ENCODE data around the gene FAHD1. TPM values are rescaled to one million over a fixed set of nuclear protein-coding genes. Genes with fewer than 3 reads are reported as not detected.
"Not testable (repeated sequence)": the region's sequence is repeated elsewhere in the genome, so short reads cannot be mapped to it uniquely, and the experiment has no call there.

The FAHD1 gene
- polyA plus RNA-seq, 2 donors, result 26.6 to 40.5 TPM

- H3K27ac ChIP-seq (ENCODE audit: low read depth in 2 of 2, low read length in 1 of 2), result no peak overlapping the region
- H3K36me3 ChIP-seq (ENCODE audit: control insufficient read depth in 2 of 2, insufficient read depth in 2 of 2, low read length in 1 of 2), result peaks cover 0 to 21% of the 10 kb centered on the region in 2 donors
- peaks cover 0 to 3% of the 10 kb centered on the region in 2 donors for H3K4me1 ChIP-seq (ENCODE audit: control insufficient read depth in 2 of 2, insufficient read depth in 2 of 2, low read length in 1 of 2)
- no peaks in the 10 kb centered on the region for H3K27me3 ChIP-seq (ENCODE audit: control insufficient read depth in 1 of 2, insufficient read depth in 2 of 2, low read length in 2 of 2)
- peaks cover 0 to 5% of the 10 kb centered on the region in 2 donors for H3K9me3 ChIP-seq (ENCODE audit: control insufficient read depth in 2 of 2, insufficient read depth in 1 of 2, low read depth in 1 of 2, low read length in 1 of 2)
- 41 to 57% methylated on average over 18 of the region's 18 CpGs for WGBS, 2 donors
- H3K4me3 ChIP-seq (ENCODE audit: low read depth in 1 of 2, low read length in 2 of 2), result no peak overlapping the region
Observed at GRCh38 chr16:1794221-1794871, 32.7 kb upstream of the FAHD1 start.

DNA sequence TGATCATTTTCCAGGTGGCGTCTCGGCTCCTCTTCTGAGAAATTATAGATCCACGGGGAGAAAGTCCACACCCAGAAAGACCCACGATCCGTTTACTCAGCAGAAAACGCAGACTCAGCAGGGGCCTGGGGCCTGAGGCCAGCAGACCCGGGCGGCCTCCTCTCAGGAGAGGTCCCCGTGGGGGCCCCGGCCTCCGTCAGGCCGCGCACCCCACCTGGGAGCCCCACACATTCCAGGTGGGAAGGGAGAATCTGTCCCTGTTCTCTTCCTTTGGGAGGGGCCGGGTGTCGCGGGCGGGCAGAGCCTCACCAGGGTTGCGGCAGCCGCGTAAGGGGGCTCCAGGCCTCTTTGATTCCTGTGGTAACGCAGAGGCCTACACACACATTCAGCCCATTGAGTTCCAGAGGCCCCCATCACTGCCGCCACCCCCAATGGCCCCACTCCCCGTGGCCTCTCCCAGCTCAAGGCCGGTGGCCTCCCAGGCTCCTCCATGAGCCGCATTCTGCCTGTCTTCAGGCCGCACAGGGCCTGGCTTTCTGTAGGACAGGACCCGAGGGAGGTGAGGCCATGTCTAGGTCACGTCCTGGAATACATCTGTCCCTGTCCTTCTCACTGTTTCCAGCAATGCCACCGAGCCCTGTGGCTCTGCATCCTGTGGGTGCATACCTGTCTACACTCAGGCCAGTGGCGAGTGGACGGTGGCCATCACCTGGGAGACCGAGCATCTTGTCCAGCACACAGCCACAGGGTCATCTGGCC is 31.9 kb upstream of the FAHD1 start:
- H3K9me3 ChIP-seq (ENCODE audit: control insufficient read depth in 2 of 2, insufficient read depth in 1 of 2, low read depth in 1 of 2, low read length in 1 of 2), result peaks cover 0 to 5% of the 10 kb centered on the region in 2 donors
- H3K4me1 ChIP-seq (ENCODE audit: control insufficient read depth in 2 of 2, insufficient read depth in 2 of 2, low read length in 1 of 2), result no peaks in the 10 kb centered on the region
- H3K4me3 ChIP-seq (ENCODE audit: low read depth in 1 of 2, low read length in 2 of 2), result no peak overlapping the region
- no peak overlapping the region for H3K27ac ChIP-seq (ENCODE audit: low read depth in 2 of 2, low read length in 1 of 2)
- H3K36me3 ChIP-seq (ENCODE audit: control insufficient read depth in 2 of 2, insufficient read depth in 2 of 2, low read length in 1 of 2), result peaks cover 0 to 16% of the 10 kb centered on the region in 2 donors
- no peaks in the 10 kb centered on the region for H3K27me3 ChIP-seq (ENCODE audit: control insufficient read depth in 1 of 2, insufficient read depth in 2 of 2, low read length in 2 of 2)
- 74 to 87% methylated on average over 27 to 32 of the region's 32 CpGs for WGBS, 2 donors

- WGBS, 2 donors, result 75 to 81% methylated on average over 5 of the region's 5 CpGs
- H3K27ac ChIP-seq (ENCODE audit: low read depth in 2 of 2, low read length in 1 of 2); H3K4me1 ChIP-seq (ENCODE audit: control insufficient read depth in 2 of 2, insufficient read depth in 2 of 2, low read length in 1 of 2); H3K27me3 ChIP-seq (ENCODE audit: control insufficient read depth in 1 of 2, insufficient read depth in 2 of 2, low read length in 2 of 2); H3K9me3 ChIP-seq (ENCODE audit: control insufficient read depth in 2 of 2, insufficient read depth in 1 of 2, low read depth in 1 of 2, low read length in 1 of 2); H3K4me3 ChIP-seq (ENCODE audit: low read depth in 1 of 2, low read length in 2 of 2); H3K36me3 ChIP-seq (ENCODE audit: control insufficient read depth in 2 of 2, insufficient read depth in 2 of 2, low read length in 1 of 2): not testable (repeated sequence)
Observed at GRCh38 chr16:1799263-1799662, 27.7 kb upstream of the FAHD1 start.

GRCh38 chr16:1800701-1801100 is 26.3 kb upstream of the FAHD1 start:
- 75 to 76% methylated on average over 10 of the region's 10 CpGs for WGBS, 2 donors
- Histone ChIP-seq H3K4me3 (ENCODE audit: low read depth in 1 of 2, low read length in 2 of 2) (no peak overlapping the region), H3K27ac (ENCODE audit: low read depth in 2 of 2, low read length in 1 of 2) (no peak overlapping the region), H3K4me1 (ENCODE audit: control insufficient read depth in 2 of 2, insufficient read depth in 2 of 2, low read length in 1 of 2) (no peaks in the 10 kb centered on the region), H3K36me3 (ENCODE audit: control insufficient read depth in 2 of 2, insufficient read depth in 2 of 2, low read length in 1 of 2) (no peaks in the 10 kb centered on the region), H3K9me3 (ENCODE audit: control insufficient read depth in 2 of 2, insufficient read depth in 1 of 2, low read depth in 1 of 2, low read length in 1 of 2) (peaks cover 0 to 5% of the 10 kb centered on the region in 2 donors), H3K27me3 (ENCODE audit: control insufficient read depth in 1 of 2, insufficient read depth in 2 of 2, low read length in 2 of 2) (no peaks in the 10 kb centered on the region)

DNA sequence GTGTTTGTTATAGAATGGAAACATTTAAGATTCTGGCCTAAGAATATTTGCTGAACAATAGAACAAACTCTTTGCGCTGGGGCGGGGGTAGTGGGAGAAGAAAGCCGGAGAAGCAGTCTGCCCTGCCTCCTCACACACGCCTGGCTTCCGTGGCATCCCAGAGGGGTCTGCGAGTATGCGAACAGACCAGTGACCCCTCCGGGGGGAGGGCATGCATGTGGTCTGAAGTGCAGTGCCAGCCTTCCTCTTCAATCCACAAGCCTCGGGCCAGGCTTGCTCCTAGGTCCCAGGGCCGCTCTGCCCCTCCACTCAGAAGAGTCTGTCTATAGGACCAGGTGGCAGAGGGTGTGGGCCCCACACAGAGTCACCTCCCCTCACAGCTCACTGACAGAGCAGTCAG is 19.4 kb upstream of the FAHD1 start:
- Histone ChIP-seq H3K4me1 (ENCODE audit: control insufficient read depth in 2 of 2, insufficient read depth in 2 of 2, low read length in 1 of 2) (no peaks in the 10 kb centered on the region), H3K27me3 (ENCODE audit: control insufficient read depth in 1 of 2, insufficient read depth in 2 of 2, low read length in 2 of 2) (no peaks in the 10 kb centered on the region), H3K36me3 (ENCODE audit: control insufficient read depth in 2 of 2, insufficient read depth in 2 of 2, low read length in 1 of 2) (peaks cover 4 to 24% of the 10 kb centered on the region in 2 donors), H3K9me3 (ENCODE audit: control insufficient read depth in 2 of 2, insufficient read depth in 1 of 2, low read depth in 1 of 2, low read length in 1 of 2) (no peaks in the 10 kb centered on the region), H3K4me3 (ENCODE audit: low read depth in 1 of 2, low read length in 2 of 2) (no peak overlapping the region), H3K27ac (ENCODE audit: low read depth in 2 of 2, low read length in 1 of 2) (no peak overlapping the region)
- 90 to 91% methylated on average over 10 of the region's 10 CpGs for WGBS, 2 donors

DNA sequence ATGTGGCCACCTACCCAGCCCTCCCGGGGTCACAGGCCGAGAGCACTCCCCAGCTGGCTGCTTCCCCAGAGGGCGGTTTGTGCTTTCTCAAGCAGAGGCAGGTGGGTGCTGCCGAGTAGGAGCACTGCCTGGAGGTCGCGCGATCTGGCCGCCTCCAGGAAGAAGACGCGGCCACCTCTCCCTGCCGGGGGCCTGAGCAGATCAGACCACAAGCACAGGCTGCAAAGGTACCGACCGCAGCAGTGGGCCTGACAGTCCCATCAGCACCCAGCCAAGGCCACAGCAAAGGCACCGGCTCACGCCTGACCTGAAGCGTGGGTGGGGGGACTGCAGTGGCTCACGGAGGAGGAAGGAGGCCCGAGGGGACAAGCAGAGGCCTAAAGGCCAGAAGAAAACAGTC is 18.3 kb upstream of the FAHD1 start:
- WGBS, 2 donors, result 81 to 88% methylated on average over 18 of the region's 18 CpGs
- Histone ChIP-seq H3K36me3 (ENCODE audit: control insufficient read depth in 2 of 2, insufficient read depth in 2 of 2, low read length in 1 of 2) (peaks cover 4 to 24% of the 10 kb centered on the region in 2 donors), H3K4me1 (ENCODE audit: control insufficient read depth in 2 of 2, insufficient read depth in 2 of 2, low read length in 1 of 2) (no peaks in the 10 kb centered on the region), H3K9me3 (ENCODE audit: control insufficient read depth in 2 of 2, insufficient read depth in 1 of 2, low read depth in 1 of 2, low read length in 1 of 2) (no peaks in the 10 kb centered on the region), H3K27me3 (ENCODE audit: control insufficient read depth in 1 of 2, insufficient read depth in 2 of 2, low read length in 2 of 2) (no peaks in the 10 kb centered on the region), H3K27ac (ENCODE audit: low read depth in 2 of 2, low read length in 1 of 2) (no peak overlapping the region), H3K4me3 (ENCODE audit: low read depth in 1 of 2, low read length in 2 of 2) (no peak overlapping the region)

- no peaks in the 10 kb centered on the region for H3K9me3 ChIP-seq (ENCODE audit: control insufficient read depth in 2 of 2, insufficient read depth in 1 of 2, low read depth in 1 of 2, low read length in 1 of 2)
- H3K27me3 ChIP-seq (ENCODE audit: control insufficient read depth in 1 of 2, insufficient read depth in 2 of 2, low read length in 2 of 2), result no peaks in the 10 kb centered on the region
- H3K4me1 ChIP-seq (ENCODE audit: control insufficient read depth in 2 of 2, insufficient read depth in 2 of 2, low read length in 1 of 2), result no peaks in the 10 kb centered on the region
- peaks cover 4 to 24% of the 10 kb centered on the region in 2 donors for H3K36me3 ChIP-seq (ENCODE audit: control insufficient read depth in 2 of 2, insufficient read depth in 2 of 2, low read length in 1 of 2)
- no peak overlapping the region for H3K4me3 ChIP-seq (ENCODE audit: low read depth in 1 of 2, low read length in 2 of 2)
- 70 to 82% methylated on average over 27 to 28 of the region's 28 CpGs for WGBS, 2 donors
- H3K27ac ChIP-seq (ENCODE audit: low read depth in 2 of 2, low read length in 1 of 2), result no peak overlapping the region
Observed at GRCh38 chr16:1809281-1809801, 17.7 kb upstream of the FAHD1 start.

- WGBS, 2 donors, result 91 to 96% methylated on average over 16 of the region's 16 CpGs
- H3K4me1 ChIP-seq (ENCODE audit: control insufficient read depth in 2 of 2, insufficient read depth in 2 of 2, low read length in 1 of 2), result no peaks in the 10 kb centered on the region
- H3K27me3 ChIP-seq (ENCODE audit: control insufficient read depth in 1 of 2, insufficient read depth in 2 of 2, low read length in 2 of 2), result no peaks in the 10 kb centered on the region
- no peaks in the 10 kb centered on the region for H3K9me3 ChIP-seq (ENCODE audit: control insufficient read depth in 2 of 2, insufficient read depth in 1 of 2, low read depth in 1 of 2, low read length in 1 of 2)
- H3K36me3 ChIP-seq (ENCODE audit: control insufficient read depth in 2 of 2, insufficient read depth in 2 of 2, low read length in 1 of 2), result peaks cover 4 to 24% of the 10 kb centered on the region in 2 donors
- no peak overlapping the region for H3K4me3 ChIP-seq (ENCODE audit: low read depth in 1 of 2, low read length in 2 of 2)
- H3K27ac ChIP-seq (ENCODE audit: low read depth in 2 of 2, low read length in 1 of 2), result no peak overlapping the region
Observed at GRCh38 chr16:1810106-1810505, 16.9 kb upstream of the FAHD1 start.

DNA sequence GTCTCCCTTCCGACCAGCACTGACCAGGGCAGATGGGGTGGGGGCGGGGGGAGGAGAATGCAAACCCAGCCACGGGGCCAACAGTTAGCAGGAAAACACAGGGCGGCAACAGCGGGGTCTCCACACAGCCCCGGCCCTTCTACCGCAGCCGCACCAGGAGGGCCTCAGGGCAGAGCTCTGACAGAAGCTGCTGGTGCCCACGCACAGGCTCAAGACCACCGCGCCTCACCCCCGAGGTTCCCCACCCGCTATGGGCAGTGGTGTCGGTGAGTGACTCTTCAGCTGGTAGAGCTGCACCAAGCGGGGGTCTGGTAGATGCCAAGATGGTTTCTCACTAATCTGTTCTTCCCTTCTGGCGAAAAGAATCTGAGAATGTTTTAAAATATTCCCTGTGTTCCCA is 16.5 kb upstream of the FAHD1 start:
- H3K27ac ChIP-seq (ENCODE audit: low read depth in 2 of 2, low read length in 1 of 2), result no peak overlapping the region
- no peaks in the 10 kb centered on the region for H3K4me1 ChIP-seq (ENCODE audit: control insufficient read depth in 2 of 2, insufficient read depth in 2 of 2, low read length in 1 of 2)
- no peak overlapping the region for H3K4me3 ChIP-seq (ENCODE audit: low read depth in 1 of 2, low read length in 2 of 2)
- WGBS, 2 donors, result 93 to 96% methylated on average over 16 of the region's 16 CpGs
- peaks cover 4 to 27% of the 10 kb centered on the region in 2 donors for H3K36me3 ChIP-seq (ENCODE audit: control insufficient read depth in 2 of 2, insufficient read depth in 2 of 2, low read length in 1 of 2)
- H3K9me3 ChIP-seq (ENCODE audit: control insufficient read depth in 2 of 2, insufficient read depth in 1 of 2, low read depth in 1 of 2, low read length in 1 of 2), result no peaks in the 10 kb centered on the region
- H3K27me3 ChIP-seq (ENCODE audit: control insufficient read depth in 1 of 2, insufficient read depth in 2 of 2, low read length in 2 of 2), result no peaks in the 10 kb centered on the region
